ENCODE results near the gene ZAP70.

The ZAP70 gene

GRCh38 chr2:97706708-97707345 is 6.5 kb upstream of the ZAP70 start:
- H2BK5ac ChIP-seq (ENCODE audit: low read depth, low read length, poor library complexity, severe bottlenecking): no peak overlapping the region
- H3K4me2 ChIP-seq (ENCODE audit: low read length, poor library complexity, severe bottlenecking): no peak overlapping the region
- no peak overlapping the region for H2BK120ac ChIP-seq (ENCODE audit: low read depth, low read length)
- no peak overlapping the region for H3K23ac ChIP-seq (ENCODE audit: low read length in 2 of 2)
- no peak overlapping the region for H4K91ac ChIP-seq (ENCODE audit: low read length)
- no peak overlapping the region for H3K9ac ChIP-seq (ENCODE audit: low read length)
- 91% methylated on average over 10 of the region's 11 CpGs for WGBS
- no peaks in the 10 kb centered on the region for H3K36me3 ChIP-seq (ENCODE audit: control insufficient read depth in 1 of 2, insufficient read depth in 2 of 2, low read depth in 1 of 2, low read length in 2 of 2)
- no peak overlapping the region for H3K27ac ChIP-seq (ENCODE audit: low read length, poor library complexity, severe bottlenecking)
- peaks cover 3% of the 10 kb centered on the region for H3K4me1 ChIP-seq (ENCODE audit: control insufficient read depth, insufficient read depth, low read depth, low read length)
- H3K4me3 ChIP-seq (ENCODE audit: insufficient read depth in 1 of 2, low read depth in 1 of 2, low read length in 2 of 2): no peak overlapping the region
- no peak overlapping the region for H3K14ac ChIP-seq (ENCODE audit: low read length in 2 of 2)
- no peaks in the 10 kb centered on the region for H3K79me1 ChIP-seq (replicated peaks; ENCODE audit: low read length, poor library complexity, severe bottlenecking)
- H2AK5ac ChIP-seq (ENCODE audit: low read length, severe bottlenecking): no peak overlapping the region
- H3K4ac ChIP-seq (ENCODE audit: low read depth in 1 of 2, low read length in 2 of 2): no peak overlapping the region
- no peak overlapping the region for H4K8ac ChIP-seq (ENCODE audit: low read length)
- peaks cover 28 to 32% of the 10 kb centered on the region in 2 experiments for H3K27me3 ChIP-seq (ENCODE audit: control insufficient read depth in 1 of 2, insufficient read depth in 1 of 2, low read length in 2 of 2)
- H2BK15ac ChIP-seq (ENCODE audit: low read depth, poor library complexity, severe bottlenecking): no peak overlapping the region
- H2BK12ac ChIP-seq (ENCODE audit: low read length in 2 of 2): no peak overlapping the region
- no peak for DNase-seq
- H2AFZ ChIP-seq (ENCODE audit: low read depth, low read length): no peak overlapping the region
- no peaks in the 10 kb centered on the region for H3K9me3 ChIP-seq (ENCODE audit: control insufficient read depth, low read length)
- H3K18ac ChIP-seq (ENCODE audit: low read depth in 1 of 2, low read length in 2 of 2): no peak overlapping the region

- no peak overlapping the region for H3K4ac ChIP-seq (ENCODE audit: low read depth in 1 of 2, low read length in 2 of 2)
- no peaks in the 10 kb centered on the region for H3K36me3 ChIP-seq (ENCODE audit: control insufficient read depth in 1 of 2, insufficient read depth in 2 of 2, low read depth in 1 of 2, low read length in 2 of 2)
- peaks cover 28 to 33% of the 10 kb centered on the region in 2 experiments for H3K27me3 ChIP-seq (ENCODE audit: control insufficient read depth in 1 of 2, insufficient read depth in 1 of 2, low read length in 2 of 2)
- no peak overlapping the region for H2BK12ac ChIP-seq (ENCODE audit: low read length in 2 of 2)
- H3K14ac ChIP-seq (ENCODE audit: low read length in 2 of 2): peak overlapping the region in 1 of 2 experiments; percentile 28
- H3K9ac ChIP-seq (ENCODE audit: low read length): no peak overlapping the region
- peaks cover 1% of the 10 kb centered on the region for H3K4me1 ChIP-seq (ENCODE audit: control insufficient read depth, insufficient read depth, low read depth, low read length)
- H4K91ac ChIP-seq (ENCODE audit: low read length): no peak overlapping the region
- no peak overlapping the region for H2AFZ ChIP-seq (ENCODE audit: low read depth, low read length)
- WGBS: 91% methylated on average over 11 of the region's 11 CpGs
- no peak overlapping the region for H2BK15ac ChIP-seq (ENCODE audit: low read depth, poor library complexity, severe bottlenecking)
- H3K9me3 ChIP-seq (ENCODE audit: control insufficient read depth, low read length): no peaks in the 10 kb centered on the region
- H2BK5ac ChIP-seq (ENCODE audit: low read depth, low read length, poor library complexity, severe bottlenecking): no peak overlapping the region
- no peak for DNase-seq
- H4K8ac ChIP-seq (ENCODE audit: low read length): peak overlapping the region; percentile 19
- no peak overlapping the region for H3K4me3 ChIP-seq (ENCODE audit: insufficient read depth in 1 of 2, low read depth in 1 of 2, low read length in 2 of 2)
- H3K4me2 ChIP-seq (ENCODE audit: low read length, poor library complexity, severe bottlenecking): no peak overlapping the region
- no peak overlapping the region for H2BK120ac ChIP-seq (ENCODE audit: low read depth, low read length)
- no peak overlapping the region for H3K27ac ChIP-seq (ENCODE audit: low read length, poor library complexity, severe bottlenecking)
- no peaks in the 10 kb centered on the region for H3K79me1 ChIP-seq (replicated peaks; ENCODE audit: low read length, poor library complexity, severe bottlenecking)
- no peak overlapping the region for H2AK5ac ChIP-seq (ENCODE audit: low read length, severe bottlenecking)
- H3K23ac ChIP-seq (ENCODE audit: low read length in 2 of 2): no peak overlapping the region
- no peak overlapping the region for H3K18ac ChIP-seq (ENCODE audit: low read depth in 1 of 2, low read length in 2 of 2)
Measured at GRCh38 chr2:97707362-97708047, 5.9 kb upstream of the ZAP70 start.

- Histone ChIP-seq H3K27me3 (ENCODE audit: control insufficient read depth in 1 of 2, insufficient read depth in 1 of 2, low read length in 2 of 2) (peaks cover 28 to 33% of the 10 kb centered on the region in 2 experiments), H4K8ac (ENCODE audit: low read length) (no peak overlapping the region), H3K4me3 (ENCODE audit: insufficient read depth in 1 of 2, low read depth in 1 of 2, low read length in 2 of 2) (no peak overlapping the region), H3K4ac (ENCODE audit: low read depth in 1 of 2, low read length in 2 of 2) (no peak overlapping the region), H3K79me1 (replicated peaks; ENCODE audit: low read length, poor library complexity, severe bottlenecking) (no peaks in the 10 kb centered on the region), H2AFZ (ENCODE audit: low read depth, low read length) (no peak overlapping the region), H2AK5ac (ENCODE audit: low read length, severe bottlenecking) (no peak overlapping the region), H3K9me3 (ENCODE audit: control insufficient read depth, low read length) (no peaks in the 10 kb centered on the region), H3K4me1 (ENCODE audit: control insufficient read depth, insufficient read depth, low read depth, low read length) (peaks cover 1% of the 10 kb centered on the region), H3K18ac (ENCODE audit: low read depth in 1 of 2, low read length in 2 of 2) (no peak overlapping the region), H3K4me2 (ENCODE audit: low read length, poor library complexity, severe bottlenecking) (no peak overlapping the region), H2BK5ac (ENCODE audit: low read depth, low read length, poor library complexity, severe bottlenecking) (no peak overlapping the region), H4K91ac (ENCODE audit: low read length) (no peak overlapping the region), H3K36me3 (ENCODE audit: control insufficient read depth in 1 of 2, insufficient read depth in 2 of 2, low read depth in 1 of 2, low read length in 2 of 2) (no peaks in the 10 kb centered on the region), H3K23ac (ENCODE audit: low read length in 2 of 2) (no peak overlapping the region), H3K9ac (ENCODE audit: low read length) (no peak overlapping the region), H3K14ac (ENCODE audit: low read length in 2 of 2) (no peak overlapping the region), H2BK120ac (ENCODE audit: low read depth, low read length) (no peak overlapping the region), H2BK12ac (ENCODE audit: low read length in 2 of 2) (no peak overlapping the region), H2BK15ac (ENCODE audit: low read depth, poor library complexity, severe bottlenecking) (no peak overlapping the region), H3K27ac (ENCODE audit: low read length, poor library complexity, severe bottlenecking) (no peak overlapping the region)
- DNase-seq: no peak
- 97% methylated on average over 4 of the region's 4 CpGs for WGBS
Measured at GRCh38 chr2:97708048-97708380, 5.4 kb upstream of the ZAP70 start.

GRCh38 chr2:97708608-97709007 is 4.8 kb upstream of the ZAP70 start:
- no peak overlapping the region for H3K27ac ChIP-seq (ENCODE audit: low read length, poor library complexity, severe bottlenecking)
- H3K4me3 ChIP-seq (ENCODE audit: insufficient read depth in 1 of 2, low read depth in 1 of 2, low read length in 2 of 2): no peak overlapping the region
- no peak overlapping the region for H3K14ac ChIP-seq (ENCODE audit: low read length in 2 of 2)
- H3K36me3 ChIP-seq (ENCODE audit: control insufficient read depth in 1 of 2, insufficient read depth in 2 of 2, low read depth in 1 of 2, low read length in 2 of 2): no peaks in the 10 kb centered on the region
- peaks cover 3% of the 10 kb centered on the region for H3K4me1 ChIP-seq (ENCODE audit: control insufficient read depth, insufficient read depth, low read depth, low read length)
- no peak overlapping the region for H3K4me2 ChIP-seq (ENCODE audit: low read length, poor library complexity, severe bottlenecking)
- no peak overlapping the region for H3K18ac ChIP-seq (ENCODE audit: low read depth in 1 of 2, low read length in 2 of 2)
- H2AK5ac ChIP-seq (ENCODE audit: low read length, severe bottlenecking): no peak overlapping the region
- H4K8ac ChIP-seq (ENCODE audit: low read length): no peak overlapping the region
- H4K91ac ChIP-seq (ENCODE audit: low read length): no peak overlapping the region
- no peak overlapping the region for H3K4ac ChIP-seq (ENCODE audit: low read depth in 1 of 2, low read length in 2 of 2)
- H2BK120ac ChIP-seq (ENCODE audit: low read depth, low read length): no peak overlapping the region
- H2BK12ac ChIP-seq (ENCODE audit: low read length in 2 of 2): no peak overlapping the region
- no peak overlapping the region for H2AFZ ChIP-seq (ENCODE audit: low read depth, low read length)
- no peak overlapping the region for H2BK5ac ChIP-seq (ENCODE audit: low read depth, low read length, poor library complexity, severe bottlenecking)
- H2BK15ac ChIP-seq (ENCODE audit: low read depth, poor library complexity, severe bottlenecking): peak overlapping the region; percentile 26
- H3K27me3 ChIP-seq (ENCODE audit: control insufficient read depth in 1 of 2, insufficient read depth in 1 of 2, low read length in 2 of 2): peaks cover 28 to 33% of the 10 kb centered on the region in 2 experiments
- no peaks in the 10 kb centered on the region for H3K9me3 ChIP-seq (ENCODE audit: control insufficient read depth, low read length)
- no peak overlapping the region for H3K23ac ChIP-seq (ENCODE audit: low read length in 2 of 2)
- DNase-seq: no peak
- 94% methylated on average over 6 of the region's 8 CpGs for WGBS
- H3K9ac ChIP-seq (ENCODE audit: low read length): no peak overlapping the region
- H3K79me1 ChIP-seq (replicated peaks; ENCODE audit: low read length, poor library complexity, severe bottlenecking): no peaks in the 10 kb centered on the region
